Liver (tissue), 9 donors: Measurements from ENCODE around the gene FAM131C. TPM values are rescaled to one million over a fixed set of nuclear protein-coding genes. Genes with fewer than 3 reads are reported as not detected.

Experiments used
- DNase-seq: peaks from one replicate; pipeline ENCODE4 v3.0.0-alpha.2; 2017; ENCODE audit warnings: low spot score
- H3K27ac ChIP-seq, 2 donors: one replicate each; pipeline ENCODE4 v1.7.0; 2013; ENCODE audit warnings: inconsistent platforms in 2 of 2, low read length in 2 of 2, control low read depth in 1 of 2, low read depth in 1 of 2, mild to moderate bottlenecking in 1 of 2
- H3K27me3 ChIP-seq, 4 donors: one replicate each; pipeline versions ENCODE4 v1.6.1 to v1.7.0; 2013; ENCODE audit warnings: low read length in 3 of 4, inconsistent platforms in 1 of 4, mild to moderate bottlenecking in 1 of 4, moderate library complexity in 1 of 4; ENCODE audit not compliant: control insufficient read depth in 4 of 4, insufficient read depth in 4 of 4
- H3K36me3 ChIP-seq, 4 donors: one replicate each; pipeline versions ENCODE4 v1.6.1 to v1.7.0; 2013; ENCODE audit warnings: low read length in 3 of 4, mild to moderate bottlenecking in 3 of 4, low read depth in 1 of 4, moderate library complexity in 1 of 4; ENCODE audit not compliant: control insufficient read depth in 4 of 4, insufficient read depth in 3 of 4
- H3K4me1 ChIP-seq, 4 donors: one replicate each; pipeline versions ENCODE4 v1.6.1 to v1.7.0; 2013; ENCODE audit warnings: low read length in 3 of 4, mild to moderate bottlenecking in 3 of 4, moderate library complexity in 1 of 4; ENCODE audit not compliant: control insufficient read depth in 4 of 4, insufficient read depth in 4 of 4
- H3K4me3 ChIP-seq, 3 donors: one replicate each; pipeline versions ENCODE4 v1.6.1 to v1.7.0; 2013; ENCODE audit warnings: low read length in 3 of 3, control low read depth in 1 of 3, low read depth in 1 of 3, mild to moderate bottlenecking in 1 of 3
- H3K9ac ChIP-seq, 2 donors: one replicate each; pipeline ENCODE4 v1.7.0; 2013; ENCODE audit warnings: low read length in 2 of 2, mild to moderate bottlenecking in 2 of 2, moderate library complexity in 2 of 2, control low read depth in 1 of 2, low read depth in 1 of 2
- H3K9me3 ChIP-seq, 4 donors: one replicate each; pipeline versions ENCODE4 v1.6.1 to v1.7.0; 2013; ENCODE audit warnings: low read length in 3 of 4; ENCODE audit not compliant: control insufficient read depth in 4 of 4
- CTCF ChIP-seq: fragments of 150-350 bp; IDR thresholded peaks from 2 replicates; pipeline ENCODE4 v1.5.1; 2017; ENCODE audit warnings: improper control_type of control experiment, low read depth, low read length; ENCODE audit not compliant: missing input control
- EGR1 ChIP-seq, 2 donors: IDR thresholded peaks; 2 replicates each; pipeline ENCODE4 v1.6.1; 2016 to 2018; ENCODE audit warnings: antibody characterized with exemption in 2 of 2, low read depth in 2 of 2
- FOXA1 ChIP-seq: IDR thresholded peaks from 2 replicates; pipeline ENCODE4 v1.6.1; 2016; ENCODE audit warnings: antibody characterized with exemption
- FOXA2 ChIP-seq: IDR thresholded peaks from 2 replicates; pipeline ENCODE4 v1.6.1; 2016; ENCODE audit warnings: antibody characterized with exemption
- GABPA ChIP-seq, 2 donors: IDR thresholded peaks in 1 of 2; conservative IDR thresholded peaks in 1 of 2; 2 replicates each; pipeline ENCODE4 v1.6.1; 2016; ENCODE audit warnings: antibody characterized with exemption in 2 of 2, mild to moderate bottlenecking in 1 of 2, moderate library complexity in 1 of 2
- HNF4A ChIP-seq, 2 donors: conservative IDR thresholded peaks; 2 replicates each; pipeline ENCODE4 v1.6.1; 2016; ENCODE audit warnings: antibody characterized with exemption in 2 of 2, mild to moderate bottlenecking in 2 of 2
- HNF4G ChIP-seq: IDR thresholded peaks from 2 replicates; pipeline ENCODE4 v1.6.1; 2016; ENCODE audit warnings: antibody characterized with exemption
- JUND ChIP-seq, 2 donors: IDR thresholded peaks; 2 replicates each; pipeline ENCODE4 v1.6.1; 2016; ENCODE audit warnings: antibody characterized with exemption in 2 of 2
- MAX ChIP-seq: IDR thresholded peaks from 2 replicates; pipeline ENCODE4 v1.6.1; 2016; ENCODE audit warnings: antibody characterized with exemption
- NR2F2 ChIP-seq: IDR thresholded peaks from 2 replicates; pipeline ENCODE4 v1.6.1; 2016; ENCODE audit warnings: antibody characterized with exemption
- RAD21 ChIP-seq, 2 donors: IDR thresholded peaks; 2 replicates each; pipeline ENCODE4 v1.6.1; 2016; ENCODE audit warnings: antibody characterized with exemption in 2 of 2, mild to moderate bottlenecking in 2 of 2
- RXRA ChIP-seq, 2 donors: IDR thresholded peaks; 2 replicates each; pipeline ENCODE4 v1.6.1; 2017 to 2018; ENCODE audit warnings: antibody characterized with exemption in 2 of 2, mild to moderate bottlenecking in 1 of 2
- SP1 ChIP-seq: IDR thresholded peaks from 2 replicates; pipeline ENCODE4 v1.6.1; 2018; ENCODE audit warnings: antibody characterized with exemption, mild to moderate bottlenecking
- TAF1 ChIP-seq: conservative IDR thresholded peaks from 2 replicates; pipeline ENCODE4 v1.6.1; 2016; ENCODE audit warnings: antibody characterized with exemption, mild to moderate bottlenecking
- YY1 ChIP-seq: IDR thresholded peaks from 2 replicates; pipeline ENCODE4 v1.6.1; 2016; ENCODE audit warnings: antibody characterized with exemption, mild to moderate bottlenecking
- WGBS: extraction: QIAGEN DNeasy Blood & Tissue Kit; methylation state at CpG from one replicate; pipeline ENCODE4 v1.1.7; 2013; 5-methylcytosine and 5-hydroxymethylcytosine counted together
- polyA plus RNA-seq, 2 donors: library from polyadenylated mRNA; stranded (reverse) in 1 of 2; unstranded in 1 of 2; fragments of 200-250 nt in 1 of 2; fragments of >200 nt in 1 of 2; fragmentation: Nextera tagmentation in 1 of 2; extraction: Ambion mirVana in 1 of 2; gene quantifications; one replicate each; pipeline versions ENCODE4 v1.2.1 to v1.2.3, GENCODE V29; 2013 to 2015
- total RNA-seq, 2 donors: library from RNA; depleted of rRNA; stranded (reverse); fragments of >200 nt; gene quantifications; one replicate each; pipeline ENCODE4 v1.2.3, GENCODE V29; 2014
- TF ChIP-seq, protein P1 (sequence below): IDR thresholded peaks from 2 replicates; pipeline ENCODE4 v1.6.1; 2016; ENCODE audit warnings: antibody characterized with exemption
- TF ChIP-seq, protein P2 (sequence below): IDR thresholded peaks from 2 replicates; pipeline ENCODE4 v1.6.1; 2016; ENCODE audit warnings: antibody characterized with exemption
- TF ChIP-seq, protein P3 (sequence below): IDR thresholded peaks from 2 replicates; pipeline ENCODE4 v1.6.1; 2016; ENCODE audit warnings: antibody characterized with exemption, mild to moderate bottlenecking
- donor health status: healthy.
- donor health status: healthy.
- donor health status: healthy.
- donor health status: healthy.
- donor health status: healthy.

Gene FAM131C
- total and polyA plus RNA-seq, 4 donors = 0.05 to 0.92 TPM; not detected in 2

- peaks cover 0 to 10% (median 6%) of the 10 kb centered on the region in 4 donors for H3K4me1 ChIP-seq
- DNase-seq = no peak
- no peaks in the 10 kb centered on the region for H3K9me3 ChIP-seq
- H3K4me3 ChIP-seq = no peak overlapping the region
- no peak for TF ChIP-seq FOXA1
- no peak for TF ChIP-seq FOXA2
- TF ChIP-seq, protein P1, sequence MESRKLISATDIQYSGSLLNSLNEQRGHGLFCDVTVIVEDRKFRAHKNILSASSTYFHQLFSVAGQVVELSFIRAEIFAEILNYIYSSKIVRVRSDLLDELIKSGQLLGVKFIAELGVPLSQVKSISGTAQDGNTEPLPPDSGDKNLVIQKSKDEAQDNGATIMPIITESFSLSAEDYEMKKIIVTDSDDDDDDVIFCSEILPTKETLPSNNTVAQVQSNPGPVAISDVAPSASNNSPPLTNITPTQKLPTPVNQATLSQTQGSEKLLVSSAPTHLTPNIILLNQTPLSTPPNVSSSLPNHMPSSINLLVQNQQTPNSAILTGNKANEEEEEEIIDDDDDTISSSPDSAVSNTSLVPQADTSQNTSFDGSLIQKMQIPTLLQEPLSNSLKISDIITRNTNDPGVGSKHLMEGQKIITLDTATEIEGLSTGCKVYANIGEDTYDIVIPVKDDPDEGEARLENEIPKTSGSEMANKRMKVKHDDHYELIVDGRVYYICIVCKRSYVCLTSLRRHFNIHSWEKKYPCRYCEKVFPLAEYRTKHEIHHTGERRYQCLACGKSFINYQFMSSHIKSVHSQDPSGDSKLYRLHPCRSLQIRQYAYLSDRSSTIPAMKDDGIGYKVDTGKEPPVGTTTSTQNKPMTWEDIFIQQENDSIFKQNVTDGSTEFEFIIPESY = no peak
- TF ChIP-seq HNF4A (conservative IDR thresholded peaks at IDR 0.05) = no peak
- TF ChIP-seq YY1 = no peak
- TF ChIP-seq NR2F2 = no peak
- TF ChIP-seq MAX = no peak
- TF ChIP-seq GABPA (IDR thresholded peaks at IDR 0.05 in 1 of 2, conservative IDR thresholded peaks at IDR 0.05 in 1 of 2) = no peak
- no peak for TF ChIP-seq JUND (IDR thresholded peaks at IDR 0.05)
- TF ChIP-seq RXRA (IDR thresholded peaks at IDR 0.05) = no peak
- no peak for TF ChIP-seq EGR1 (IDR thresholded peaks at IDR 0.05; ENCODE audit: low read depth in 2 of 2)
- no peak for TF ChIP-seq TAF1
- H3K36me3 ChIP-seq = no peaks in the 10 kb centered on the region
- 96% methylated on average over 3 of the region's 3 CpGs for WGBS
- no peak overlapping the region for H3K9ac ChIP-seq
- no peaks in the 10 kb centered on the region for H3K27me3 ChIP-seq
- no peak overlapping the region for H3K27ac ChIP-seq
Observed at GRCh38 chr1:16010837-16011236, 62.6 kb downstream of the FAM131C start.

DNA sequence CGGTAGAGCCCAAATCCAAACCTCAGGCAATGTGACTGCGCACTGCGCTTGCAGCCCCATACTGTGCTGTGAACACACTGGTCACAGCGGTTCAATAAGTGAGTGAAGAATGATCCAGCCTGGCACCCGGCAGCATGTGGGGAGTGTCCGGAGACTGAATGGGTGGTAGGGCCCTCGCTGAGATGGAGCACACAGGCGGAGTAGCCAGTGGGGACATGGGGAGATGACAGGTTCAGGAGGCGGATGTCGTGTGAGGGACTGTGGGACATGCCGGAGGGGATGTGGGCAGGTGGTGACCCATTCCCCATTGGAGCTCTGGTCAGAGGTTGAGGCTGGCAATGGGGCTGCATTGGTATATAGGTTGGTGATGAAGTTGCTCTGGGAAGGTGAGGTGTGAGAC is 63.8 kb downstream of the FAM131C start:
- Histone ChIP-seq H3K27ac (no peak overlapping the region), H3K9me3 (no peaks in the 10 kb centered on the region), H3K36me3 (no peaks in the 10 kb centered on the region), H3K27me3 (no peaks in the 10 kb centered on the region), H3K4me1 (peaks cover 0 to 10% (median 6%) of the 10 kb centered on the region in 4 donors), H3K4me3 (no peak overlapping the region), H3K9ac (no peak overlapping the region)
- WGBS = 86% methylated on average over 11 of the region's 11 CpGs
- DNase-seq = no peak
- TF ChIP-seq, protein P2, sequence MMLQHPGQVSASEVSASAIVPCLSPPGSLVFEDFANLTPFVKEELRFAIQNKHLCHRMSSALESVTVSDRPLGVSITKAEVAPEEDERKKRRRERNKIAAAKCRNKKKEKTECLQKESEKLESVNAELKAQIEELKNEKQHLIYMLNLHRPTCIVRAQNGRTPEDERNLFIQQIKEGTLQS = no peak
- TF ChIP-seq HNF4G = no peak
- no peak for TF ChIP-seq JUND (IDR thresholded peaks at IDR 0.05)
- TF ChIP-seq YY1 = no peak
- TF ChIP-seq HNF4A (conservative IDR thresholded peaks at IDR 0.05) = no peak
- TF ChIP-seq CTCF = no peak
- no peak for TF ChIP-seq TAF1
- TF ChIP-seq, protein P1 = no peak
- no peak for TF ChIP-seq NR2F2
- no peak for TF ChIP-seq FOXA2
- TF ChIP-seq GABPA (IDR thresholded peaks at IDR 0.05 in 1 of 2, conservative IDR thresholded peaks at IDR 0.05 in 1 of 2) = no peak
- no peak for TF ChIP-seq RXRA (IDR thresholded peaks at IDR 0.05)
- TF ChIP-seq, protein P3, sequence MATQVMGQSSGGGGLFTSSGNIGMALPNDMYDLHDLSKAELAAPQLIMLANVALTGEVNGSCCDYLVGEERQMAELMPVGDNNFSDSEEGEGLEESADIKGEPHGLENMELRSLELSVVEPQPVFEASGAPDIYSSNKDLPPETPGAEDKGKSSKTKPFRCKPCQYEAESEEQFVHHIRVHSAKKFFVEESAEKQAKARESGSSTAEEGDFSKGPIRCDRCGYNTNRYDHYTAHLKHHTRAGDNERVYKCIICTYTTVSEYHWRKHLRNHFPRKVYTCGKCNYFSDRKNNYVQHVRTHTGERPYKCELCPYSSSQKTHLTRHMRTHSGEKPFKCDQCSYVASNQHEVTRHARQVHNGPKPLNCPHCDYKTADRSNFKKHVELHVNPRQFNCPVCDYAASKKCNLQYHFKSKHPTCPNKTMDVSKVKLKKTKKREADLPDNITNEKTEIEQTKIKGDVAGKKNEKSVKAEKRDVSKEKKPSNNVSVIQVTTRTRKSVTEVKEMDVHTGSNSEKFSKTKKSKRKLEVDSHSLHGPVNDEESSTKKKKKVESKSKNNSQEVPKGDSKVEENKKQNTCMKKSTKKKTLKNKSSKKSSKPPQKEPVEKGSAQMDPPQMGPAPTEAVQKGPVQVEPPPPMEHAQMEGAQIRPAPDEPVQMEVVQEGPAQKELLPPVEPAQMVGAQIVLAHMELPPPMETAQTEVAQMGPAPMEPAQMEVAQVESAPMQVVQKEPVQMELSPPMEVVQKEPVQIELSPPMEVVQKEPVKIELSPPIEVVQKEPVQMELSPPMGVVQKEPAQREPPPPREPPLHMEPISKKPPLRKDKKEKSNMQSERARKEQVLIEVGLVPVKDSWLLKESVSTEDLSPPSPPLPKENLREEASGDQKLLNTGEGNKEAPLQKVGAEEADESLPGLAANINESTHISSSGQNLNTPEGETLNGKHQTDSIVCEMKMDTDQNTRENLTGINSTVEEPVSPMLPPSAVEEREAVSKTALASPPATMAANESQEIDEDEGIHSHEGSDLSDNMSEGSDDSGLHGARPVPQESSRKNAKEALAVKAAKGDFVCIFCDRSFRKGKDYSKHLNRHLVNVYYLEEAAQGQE = no peak
- no peak for TF ChIP-seq FOXA1
- no peak for TF ChIP-seq MAX
- no peak for TF ChIP-seq EGR1 (IDR thresholded peaks at IDR 0.05; ENCODE audit: low read depth in 2 of 2)
- no peak for TF ChIP-seq RAD21 (IDR thresholded peaks at IDR 0.05)
- TF ChIP-seq SP1 = no peak
